PC-3 (cell line): ENCODE measurements around the gene UBE2F. TPM values are rescaled to one million over a fixed set of nuclear protein-coding genes. Genes with fewer than 3 reads are reported as not detected.
"Not testable (repeated sequence)": the region's sequence is repeated elsewhere in the genome, so short reads cannot be mapped to it uniquely, and the experiment has no call there.

Experiments
- ATAC-seq: fragments of 200-7000 bp; cut with Tn5 transposase; 2 replicates; pipeline ENCODE4 v1.9.1; 2020; ENCODE audit warnings: mild to moderate bottlenecking, moderate library complexity
- BruUV-seq: library from RNA; stranded (reverse); fragments of 400-500 nt; replicated peaks from 2 replicates; lab custom pipeline; 2021; lab: Mats Ljungman, UMichigan
- CTCF ChIA-PET: fragments of 300-600 bp; sonication (Branson Sonifier 250); formaldehyde crosslinking; loops from one replicate; lab custom pipeline; 2022; ENCODE audit warnings: antibody characterized with exemption; lab: Charles Lee
- POLR2A ChIA-PET: fragments of 300-600 bp; sonication (Branson Sonifier 250); formaldehyde crosslinking; loops from one replicate; lab custom pipeline; 2022; ENCODE audit warnings: antibody characterized with exemption; ENCODE audit not compliant: unreplicated experiment; lab: Charles Lee
- DNase-seq: peaks from one replicate; pipeline ENCODE4 v3.0.0-alpha.2; 2015
- H2AFZ ChIP-seq: fragments of 300-600 bp; sonication (generic); 2 replicates; pipeline ENCODE4 v1.6.0; 2016; ENCODE audit warnings: antibody characterized with exemption, low read length
- H3F3A ChIP-seq: fragments of 300-600 bp; sonication (generic); one replicate; pipeline ENCODE4 v1.6.0; 2017; ENCODE audit warnings: antibody characterized with exemption, low read length, control low read depth, mild to moderate bottlenecking; ENCODE audit not compliant: unreplicated experiment
- H3K27ac ChIP-seq: fragments of 300-600 bp; sonication (generic); 2 replicates; pipeline ENCODE4 v1.5.1; 2016; ENCODE audit warnings: mild to moderate bottlenecking, low read length
- H3K27me3 ChIP-seq: fragments of 300-600 bp; sonication (generic); 2 replicates; pipeline ENCODE4 v1.6.1; 2016; ENCODE audit warnings: low read length, mixed read lengths
- H3K36me3 ChIP-seq: fragments of 300-600 bp; sonication (generic); 2 replicates; pipeline ENCODE4 v1.6.1; 2016; ENCODE audit warnings: low read depth, mixed run types, low read length, mixed read lengths
- H3K4me1 ChIP-seq: fragments of 300-600 bp; sonication (generic); 2 replicates; pipeline ENCODE4 v1.5.1; 2016; ENCODE audit warnings: low read length; ENCODE audit not compliant: insufficient read depth
- H3K4me2 ChIP-seq: fragments of 300-600 bp; sonication (generic); 2 replicates; pipeline ENCODE4 v1.6.0; 2016; ENCODE audit warnings: low read length
- H3K4me3 ChIP-seq: fragments of 300-600 bp; sonication (generic); 2 replicates; pipeline ENCODE4 v1.5.1; 2016; ENCODE audit warnings: mild to moderate bottlenecking, low read length, mixed read lengths
- H3K79me2 ChIP-seq: fragments of 300-600 bp; sonication (generic); 2 replicates; pipeline ENCODE4 v1.6.1; 2017; ENCODE audit warnings: low read length, mixed read lengths
- H3K9ac ChIP-seq: fragments of 300-600 bp; sonication (generic); 2 replicates; pipeline ENCODE4 v1.6.0; 2016; ENCODE audit warnings: mild to moderate bottlenecking, low read length
- H3K9me2 ChIP-seq: fragments of 300-600 bp; sonication (generic); replicated peaks from 2 replicates; pipeline ENCODE4 v1.6.1; 2016; ENCODE audit warnings: mixed run types, low read length, mixed read lengths
- H3K9me3 ChIP-seq: fragments of 300-600 bp; sonication (generic); 2 replicates; pipeline ENCODE4 v1.6.1; 2016; ENCODE audit warnings: low read length, mixed read lengths
- H4K20me1 ChIP-seq: fragments of 300-600 bp; sonication (generic); 2 replicates; pipeline ENCODE4 v1.6.1; 2016; ENCODE audit warnings: low read length, mixed read lengths
- EZH2 ChIP-seq: fragments of 300-600 bp; sonication (generic); IDR thresholded peaks from one replicate; pipeline ENCODE4 v1.6.1; 2017; ENCODE audit warnings: antibody characterized with exemption, mild to moderate bottlenecking, low read length; ENCODE audit not compliant: unreplicated experiment
- EZH2phosphoT487 ChIP-seq: fragments of 300-600 bp; sonication (generic); IDR thresholded peaks from 2 replicates; pipeline ENCODE4 v1.6.1; 2018; ENCODE audit warnings: mild to moderate bottlenecking, antibody characterized with exemption, low read length, borderline replicate concordance
- intact Hi-C: fragments of 100-400 bp; cut with micrococcal nuclease; formaldehyde crosslinking; loops from 2 replicates; pipeline ENCODE4 v1.9.0; 2023
- total RNA-seq: library from RNA; depleted of rRNA; stranded (reverse); fragments of >200 nt; gene quantifications from 2 replicates; pipeline ENCODE4 v1.2.3, GENCODE V29; 2014
- TF ChIP-seq, protein P1 (sequence below): fragments of 300-600 bp; sonication (generic); conservative IDR thresholded peaks from 2 replicates; pipeline ENCODE4 v1.5.1; 2017; ENCODE audit warnings: antibody characterized with exemption, low read depth, mild to moderate bottlenecking, low read length

UBE2F gene
- total RNA-seq, 1 experiment from 2014 or later: 57.8 TPM

GRCh38 chr2:238032755-238033337, 66.0 kb downstream of the UBE2F start:
- H2AFZ ChIP-seq: no peak overlapping the region
- ChIA-PET CTCF (no interaction called here), POLR2A (no interaction called here)
- H3K27ac ChIP-seq: no peak overlapping the region
- no TSS peak for BruUV-seq
- intact Hi-C loops: no loop called here
- H3K9ac ChIP-seq: no peak overlapping the region
- no peak overlapping the region for H3K4me3 ChIP-seq
- no peaks in the 10 kb centered on the region for H3K4me1 ChIP-seq
- no peak overlapping the region for H3K4me2 ChIP-seq
- no peaks in the 10 kb centered on the region for H3F3A ChIP-seq
- peaks cover 18% of the 10 kb centered on the region for H3K36me3 ChIP-seq
- no peaks in the 10 kb centered on the region for H4K20me1 ChIP-seq
- H3K9me2 ChIP-seq: no peaks in the 10 kb centered on the region
- no peaks in the 10 kb centered on the region for H3K79me2 ChIP-seq
- DNase-seq (no peak), ATAC-seq (no peak)
- H3K27me3 ChIP-seq: no peaks in the 10 kb centered on the region
- TF ChIP-seq EZH2 (no peak), EZH2phosphoT487 (no peak)
- TF ChIP-seq, protein P1, sequence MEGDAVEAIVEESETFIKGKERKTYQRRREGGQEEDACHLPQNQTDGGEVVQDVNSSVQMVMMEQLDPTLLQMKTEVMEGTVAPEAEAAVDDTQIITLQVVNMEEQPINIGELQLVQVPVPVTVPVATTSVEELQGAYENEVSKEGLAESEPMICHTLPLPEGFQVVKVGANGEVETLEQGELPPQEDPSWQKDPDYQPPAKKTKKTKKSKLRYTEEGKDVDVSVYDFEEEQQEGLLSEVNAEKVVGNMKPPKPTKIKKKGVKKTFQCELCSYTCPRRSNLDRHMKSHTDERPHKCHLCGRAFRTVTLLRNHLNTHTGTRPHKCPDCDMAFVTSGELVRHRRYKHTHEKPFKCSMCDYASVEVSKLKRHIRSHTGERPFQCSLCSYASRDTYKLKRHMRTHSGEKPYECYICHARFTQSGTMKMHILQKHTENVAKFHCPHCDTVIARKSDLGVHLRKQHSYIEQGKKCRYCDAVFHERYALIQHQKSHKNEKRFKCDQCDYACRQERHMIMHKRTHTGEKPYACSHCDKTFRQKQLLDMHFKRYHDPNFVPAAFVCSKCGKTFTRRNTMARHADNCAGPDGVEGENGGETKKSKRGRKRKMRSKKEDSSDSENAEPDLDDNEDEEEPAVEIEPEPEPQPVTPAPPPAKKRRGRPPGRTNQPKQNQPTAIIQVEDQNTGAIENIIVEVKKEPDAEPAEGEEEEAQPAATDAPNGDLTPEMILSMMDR: no peak
- H3K9me3 ChIP-seq: no peaks in the 10 kb centered on the region

- BruUV-seq, CTCF ChIA-PET: not testable (repeated sequence)
Observed at GRCh38 chr2:238033991-238034390, 67.2 kb downstream of the UBE2F start.

GRCh38 chr2:238038203-238038602, 71.4 kb downstream of the UBE2F start:
- no peak for TF ChIP-seq EZH2
- no peak for TF ChIP-seq EZH2phosphoT487
- TF ChIP-seq, protein P1: no peak
- intact Hi-C loops: no loop called here
- no peaks in the 10 kb centered on the region for H4K20me1 ChIP-seq
- POLR2A ChIA-PET: no interaction called here
- peaks cover 18% of the 10 kb centered on the region for H3K36me3 ChIP-seq
- no peak overlapping the region for H3K4me2 ChIP-seq
- H3K4me3 ChIP-seq: no peak overlapping the region
- H3K4me1 ChIP-seq: no peaks in the 10 kb centered on the region
- H3K27ac ChIP-seq: no peak overlapping the region
- CTCF ChIA-PET: no interaction called here
- H3K27me3 ChIP-seq: no peaks in the 10 kb centered on the region
- H3K9me3 ChIP-seq: no peaks in the 10 kb centered on the region
- H3K9me2 ChIP-seq: no peaks in the 10 kb centered on the region
- no peaks in the 10 kb centered on the region for H3K79me2 ChIP-seq
- DNase-seq (no peak), ATAC-seq (no peak)
- H3K9ac ChIP-seq: no peak overlapping the region
- no peaks in the 10 kb centered on the region for H3F3A ChIP-seq
- no TSS peak for BruUV-seq
- H2AFZ ChIP-seq: no peak overlapping the region

More at GRCh38 chr2:238033991-238034390, 67.2 kb downstream of the UBE2F start:
- DNase-seq, H3K4me1 ChIP-seq, H3K79me2 ChIP-seq, POLR2A ChIA-PET, ATAC-seq, H3K9me2 ChIP-seq, H4K20me1 ChIP-seq, H3K27ac ChIP-seq, H3K4me2 ChIP-seq, H3K4me3 ChIP-seq, intact Hi-C loops, H2AFZ ChIP-seq, H3K9me3 ChIP-seq, H3F3A ChIP-seq, H3K9ac ChIP-seq, H3K27me3 ChIP-seq: not testable (repeated sequence)
- peaks cover 26% of the 10 kb centered on the region for H3K36me3 ChIP-seq
